HG02973 (cell line): ENCODE data around the gene TMEM168.
"Not testable (repeated sequence)": the region's sequence is repeated elsewhere in the genome, so short reads cannot be mapped to it uniquely, and the experiment has no call there.

Experiments used
- ATAC-seq: cut with Tn5 transposase; IDR thresholded peaks from one replicate; pipeline ENCODE4 v1.9.1; 2021; ENCODE audit warnings: moderate library complexity; ENCODE audit not compliant: unreplicated experiment

TMEM168 gene

DNA sequence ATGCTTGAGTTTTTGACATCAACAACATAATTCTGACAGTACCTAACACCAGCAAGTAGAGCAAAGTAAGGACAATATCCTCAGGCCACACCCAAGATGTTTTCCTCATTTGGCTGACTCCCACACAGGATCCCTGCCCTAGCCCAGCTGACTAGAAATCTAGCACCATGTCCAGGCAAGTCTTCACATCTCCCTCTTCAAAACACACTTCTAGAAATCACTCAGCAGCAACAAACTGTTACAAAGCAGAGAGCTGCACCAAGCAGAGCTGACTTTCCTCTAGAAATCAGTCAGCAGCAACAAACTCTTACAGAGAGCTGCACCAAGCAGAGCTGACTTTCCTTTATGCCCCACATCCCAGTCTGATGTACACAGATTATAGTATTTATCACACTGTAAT, 7.7 kb downstream of the TMEM168 start:
- peak; percentile 96 for ATAC-seq

DNA sequence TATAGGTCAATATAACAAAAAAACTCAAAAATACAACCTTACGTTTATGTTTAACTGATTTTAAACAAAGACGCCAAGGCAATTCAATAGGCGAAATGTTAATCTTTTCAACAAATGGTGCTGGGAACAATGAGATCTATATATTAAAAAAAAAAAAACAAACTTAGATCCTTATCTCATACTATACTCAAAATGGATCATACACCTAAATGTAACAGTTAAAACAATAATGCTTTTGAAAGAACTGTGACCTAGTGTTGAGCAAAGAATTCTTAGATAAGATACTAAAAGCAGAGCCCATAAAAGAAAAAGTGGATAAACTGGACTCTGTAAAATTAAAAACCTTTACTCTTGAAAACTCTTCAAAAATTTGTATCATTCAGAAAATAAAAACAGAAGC, 8.6 kb downstream of the TMEM168 start:
- ATAC-seq = no peak

DNA sequence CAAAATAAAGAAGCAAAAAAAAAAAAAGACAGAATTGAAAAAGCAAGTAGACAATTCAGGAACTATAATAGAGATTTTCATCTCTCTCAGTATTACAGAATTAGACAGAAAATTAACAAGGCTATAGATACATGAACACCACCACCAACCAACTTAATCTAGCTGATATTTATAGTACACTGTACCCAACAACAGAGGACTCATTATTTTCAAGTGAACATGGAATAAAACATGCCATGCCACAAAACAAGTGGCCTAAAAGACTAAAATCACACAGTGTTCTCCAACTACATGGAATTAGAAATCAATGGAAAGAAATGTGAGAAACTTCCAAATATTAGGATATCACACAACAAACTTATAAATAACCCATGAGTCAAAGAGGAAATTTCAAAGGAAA, 9.1 kb downstream of the TMEM168 start:
- no peak for ATAC-seq

DNA sequence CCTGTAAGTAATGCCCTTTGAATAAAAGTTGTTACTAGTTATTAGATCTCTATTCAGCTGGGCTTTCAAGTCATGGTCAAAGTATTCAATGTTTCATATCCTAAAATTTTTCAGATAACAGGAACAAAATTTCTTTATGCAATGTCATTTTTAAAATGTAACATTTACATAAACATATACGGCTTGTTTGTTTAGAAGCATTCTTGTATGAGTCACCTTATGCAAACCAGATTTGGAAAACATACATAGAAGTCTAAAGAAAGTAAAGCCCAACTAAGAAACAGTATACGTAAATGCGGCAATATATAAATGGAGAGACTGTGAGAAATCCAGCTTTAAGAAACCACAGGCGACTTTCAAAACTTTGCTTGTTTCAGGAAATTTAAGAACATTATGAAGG, 10.5 kb downstream of the TMEM168 start:
- no peak for ATAC-seq

DNA sequence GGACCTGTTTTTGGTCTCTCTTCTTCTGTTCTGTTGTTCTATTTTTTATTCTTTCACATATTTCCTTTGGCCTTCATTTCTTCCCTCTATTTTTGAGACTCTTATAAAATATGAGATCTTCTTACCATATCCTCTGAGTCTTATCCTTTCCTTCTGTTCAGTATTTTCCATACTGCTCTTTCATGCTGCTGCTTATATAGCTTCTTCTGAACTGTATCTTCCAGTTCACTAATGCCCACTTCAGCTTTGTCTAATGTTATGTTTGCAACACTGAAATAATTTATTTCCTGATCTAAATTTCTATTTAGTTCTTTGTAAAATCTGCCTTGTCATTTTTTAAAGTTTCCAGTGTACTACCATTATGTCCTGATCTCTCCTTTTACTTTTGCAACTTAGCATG, 12.8 kb downstream of the TMEM168 start:
- no peak for ATAC-seq

DNA sequence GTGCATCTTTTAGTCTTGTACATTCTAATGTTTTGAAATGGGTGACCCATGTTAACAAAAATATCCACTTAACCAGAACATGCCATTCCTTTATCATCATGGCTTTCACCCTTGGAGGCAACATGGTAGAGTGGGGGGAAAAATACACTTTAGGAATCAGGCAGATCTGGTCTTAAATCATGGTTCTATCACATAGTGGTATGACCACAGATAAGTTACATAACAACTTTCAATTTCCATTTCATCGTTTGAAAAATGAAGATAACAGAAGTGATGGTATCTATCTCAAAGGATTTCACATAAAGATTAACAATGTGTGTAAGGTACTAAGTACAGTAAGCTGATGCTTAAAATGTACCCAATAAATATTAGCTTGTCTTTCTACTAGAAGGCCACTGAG, 19.0 kb downstream of the TMEM168 start:
- no peak for ATAC-seq

DNA sequence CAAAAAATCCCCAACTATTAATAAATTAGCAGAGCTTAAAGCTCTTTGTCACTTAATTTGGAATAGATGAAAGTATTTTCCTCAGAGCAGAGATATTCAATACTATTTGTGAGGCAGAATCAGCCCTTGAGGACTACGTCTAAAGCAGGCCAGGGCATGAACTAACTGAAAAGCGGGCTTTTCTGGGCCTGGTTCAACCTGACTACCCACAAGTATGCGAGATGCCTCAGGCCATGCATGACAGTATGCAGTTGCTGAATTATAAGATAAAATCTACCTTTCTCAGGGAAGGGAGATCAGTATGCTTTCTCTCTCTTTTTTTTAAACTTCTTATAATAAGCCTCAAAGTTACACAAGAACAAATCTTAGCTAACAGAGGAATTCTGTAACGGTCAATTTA, 20.1 kb downstream of the TMEM168 start:
- ATAC-seq = no peak

DNA sequence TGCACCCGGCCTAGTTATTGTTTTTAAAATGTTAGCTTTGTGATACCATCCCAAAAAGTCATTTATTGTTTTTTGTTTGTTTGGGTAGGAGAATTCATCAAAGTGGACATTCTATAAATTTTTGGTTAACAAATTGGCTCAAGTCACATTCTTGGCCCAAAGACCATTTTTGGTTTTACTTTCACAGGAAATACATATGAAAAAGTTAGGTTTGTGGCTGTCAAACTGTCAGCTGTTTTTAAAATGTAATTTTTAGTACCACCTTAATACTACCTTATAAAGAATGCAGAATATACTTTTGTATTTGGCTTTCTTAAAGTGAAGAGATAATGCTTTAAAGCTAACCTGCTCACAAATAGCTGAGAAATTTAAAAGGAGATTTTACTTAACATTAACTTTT, 25.1 kb downstream of the TMEM168 start:
- no peak for ATAC-seq

DNA sequence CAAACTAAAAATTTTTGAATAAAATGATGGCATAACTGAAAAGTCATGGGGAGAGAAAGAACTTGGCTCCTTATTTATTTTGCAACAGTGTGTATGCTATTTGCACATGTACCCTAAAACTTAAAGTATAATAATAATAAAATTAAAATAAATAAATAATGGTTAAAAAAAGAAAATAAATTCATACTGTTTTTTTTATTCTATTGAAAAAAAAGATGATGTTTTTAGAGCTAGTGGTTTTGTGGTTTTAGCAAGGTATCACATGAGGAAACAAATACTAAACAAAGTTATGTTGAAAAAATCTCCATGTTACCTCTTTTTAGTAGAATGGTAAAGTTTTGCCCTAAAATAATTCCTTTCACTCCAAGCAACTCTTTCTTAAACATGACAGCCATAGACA, 26.2 kb downstream of the TMEM168 start:
- ATAC-seq = no peak

DNA sequence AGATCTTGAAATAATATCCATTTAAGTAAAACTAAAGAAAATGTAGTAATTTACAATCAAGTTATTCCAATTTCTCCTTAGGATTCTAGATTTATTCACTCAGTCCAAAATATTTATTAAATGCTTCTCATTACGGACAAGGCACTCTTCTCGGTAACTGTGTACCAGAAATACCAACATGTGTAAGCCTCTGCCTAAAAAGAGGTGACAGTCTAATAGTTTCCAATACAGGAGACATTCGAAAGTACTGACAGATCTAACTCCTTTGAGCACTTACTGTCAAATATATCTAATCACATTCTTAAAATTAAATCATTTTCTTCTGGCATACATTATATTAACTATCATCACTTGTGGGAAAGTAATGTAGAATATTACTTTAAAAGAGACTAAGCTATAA, 26.9 kb downstream of the TMEM168 start:
- ATAC-seq = no peak

DNA sequence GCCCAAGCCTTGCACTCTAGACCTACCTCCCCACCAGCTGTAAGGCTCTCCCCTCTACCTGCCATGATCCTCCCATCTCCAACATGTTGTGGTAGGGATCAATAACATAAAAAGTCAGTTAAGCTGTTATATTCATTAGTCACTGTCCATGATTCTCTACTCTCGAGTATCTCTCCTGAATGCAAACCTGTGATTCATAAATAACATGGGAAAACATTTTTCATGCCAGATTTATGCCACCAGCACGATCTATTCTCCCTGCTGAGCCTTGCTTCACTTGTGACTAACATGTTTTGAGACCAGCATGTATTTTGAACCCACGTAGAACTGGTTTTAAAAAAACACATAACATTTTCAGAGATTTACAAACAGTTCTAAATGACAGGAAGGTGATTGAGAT, 30.3 kb downstream of the TMEM168 start:
- ATAC-seq = no peak

DNA sequence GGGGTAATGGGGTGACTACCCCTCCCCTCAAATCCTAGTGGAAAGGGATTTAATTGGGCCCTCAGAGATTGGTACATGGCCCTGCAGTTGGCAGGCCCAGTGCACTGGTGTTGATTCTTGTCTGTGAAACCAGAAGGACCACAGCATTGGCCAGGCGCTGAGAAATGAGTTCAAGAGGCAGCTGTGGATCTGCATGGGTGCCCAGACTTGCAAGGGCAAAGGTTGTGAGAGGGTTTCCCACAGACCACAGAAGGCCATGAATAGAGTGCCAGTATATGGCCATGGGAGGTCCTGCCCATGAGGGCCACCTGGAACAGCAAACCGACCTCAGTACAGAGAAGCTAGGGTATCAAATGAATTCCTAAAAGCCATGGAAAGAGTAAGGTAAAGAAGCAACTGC, 32.9 kb downstream of the TMEM168 start:
- ATAC-seq = no peak

DNA sequence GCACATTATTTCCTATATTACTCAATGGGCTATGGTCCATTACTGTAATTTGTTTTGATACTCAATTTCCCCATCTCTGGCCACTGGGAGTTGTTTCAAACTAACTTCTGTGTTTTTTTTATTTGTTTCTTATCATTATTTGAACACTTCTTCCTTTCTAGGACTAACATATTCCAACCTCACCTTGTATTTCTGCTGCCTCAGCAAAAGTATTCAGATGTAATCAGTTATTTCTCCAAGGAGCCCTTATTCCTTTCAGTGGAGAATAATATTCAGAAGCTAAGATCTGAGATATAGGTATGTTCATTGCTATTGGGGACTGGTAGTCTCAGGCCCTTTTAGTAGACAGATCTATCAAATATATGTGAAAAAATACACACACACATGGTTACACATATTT, 36.9 kb downstream of the TMEM168 start:
- ATAC-seq = no peak

DNA sequence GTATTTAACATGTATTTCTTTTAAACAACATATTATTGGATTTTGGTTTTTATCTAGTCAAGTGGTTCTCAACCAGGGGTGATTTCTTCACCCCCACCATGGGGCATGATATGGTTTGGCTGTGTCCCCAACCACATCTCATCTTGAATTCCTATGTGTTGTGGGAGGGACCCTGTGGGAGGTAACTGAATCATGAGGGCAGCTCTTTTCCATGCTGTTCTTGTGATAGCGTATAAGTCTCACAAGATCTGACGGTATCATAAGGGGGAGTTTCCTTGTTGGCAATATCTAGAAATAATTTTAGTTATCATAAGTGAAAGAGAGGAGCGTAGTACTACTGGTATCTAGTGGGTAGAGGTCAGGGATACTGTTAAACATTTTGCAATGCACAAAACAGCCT, 37.6 kb downstream of the TMEM168 start:
- ATAC-seq = no peak

DNA sequence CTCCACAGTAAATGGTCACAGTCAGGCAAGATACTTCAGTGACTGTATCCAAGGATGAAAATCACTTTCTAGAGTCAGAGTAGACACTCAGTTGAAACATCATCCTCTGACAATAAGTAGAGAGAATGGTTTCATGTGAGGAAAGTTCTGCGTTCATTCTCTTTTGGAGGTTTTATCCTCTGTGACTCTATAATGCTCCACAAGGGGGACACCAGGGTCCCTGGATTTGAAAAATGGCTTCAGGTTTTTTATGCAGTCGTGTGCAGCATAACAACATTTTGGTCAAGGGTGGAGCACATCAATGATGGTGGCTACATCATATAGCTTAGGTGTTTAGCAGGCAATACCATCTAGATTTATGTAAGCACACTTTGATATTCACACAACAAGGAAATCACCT, 40.4 kb downstream of the TMEM168 start:
- ATAC-seq = no peak

DNA sequence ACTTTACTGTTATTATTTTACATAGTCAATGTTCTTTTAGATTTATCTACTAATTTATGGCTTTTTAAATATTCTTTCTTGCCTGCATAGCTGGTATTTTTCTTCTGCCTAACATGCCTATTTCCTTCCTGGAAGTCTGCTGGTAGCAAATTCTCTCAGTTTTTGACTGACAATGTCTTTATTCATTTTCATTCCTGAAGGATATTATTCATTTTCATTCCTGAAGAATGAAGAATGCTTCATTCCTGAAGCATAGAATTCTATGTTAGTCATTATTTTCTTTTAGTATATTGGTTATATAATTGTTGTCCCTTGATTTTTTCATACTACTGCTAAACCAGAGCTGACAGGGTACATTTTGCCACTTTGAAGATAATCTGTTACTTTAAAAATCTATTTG, 41.8 kb downstream of the TMEM168 start:
- no peak for ATAC-seq

DNA sequence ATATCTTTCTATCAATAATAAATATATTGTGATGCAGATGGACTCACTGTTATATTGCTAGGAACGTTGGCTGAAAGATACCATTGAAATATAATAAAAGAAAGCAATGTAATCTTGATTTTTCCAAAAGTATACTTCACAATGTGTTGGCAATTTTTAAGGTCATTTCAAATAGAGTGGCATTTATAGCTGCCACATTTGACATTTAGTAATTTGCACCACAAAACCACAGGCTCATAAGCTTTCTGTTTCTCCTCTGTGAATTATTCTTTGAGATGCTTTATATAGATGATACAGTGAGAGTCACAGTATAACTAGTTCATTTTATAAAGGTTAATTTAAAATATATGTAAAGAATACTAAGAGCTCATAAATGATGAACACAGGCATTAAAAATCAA, 44.6 kb downstream of the TMEM168 start:
- no peak for ATAC-seq

DNA sequence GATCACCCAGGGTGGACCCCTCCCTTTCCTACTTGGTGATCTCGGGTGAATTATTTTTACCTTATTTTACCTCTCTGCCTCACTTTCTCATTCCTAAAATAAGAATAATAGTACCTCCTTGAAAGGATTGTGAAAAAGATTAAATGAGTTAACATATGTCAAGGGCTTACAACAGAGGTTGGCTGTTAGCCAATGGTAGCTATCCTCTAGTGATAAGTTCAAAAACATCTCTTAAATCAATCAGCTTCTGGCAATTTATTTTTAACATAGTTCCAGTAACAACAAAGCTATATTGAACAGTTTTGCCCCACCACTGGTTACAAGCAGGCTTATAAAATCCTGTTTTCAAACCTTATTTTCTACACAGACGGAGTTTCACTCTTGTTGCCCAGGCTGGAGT, 45.4 kb downstream of the TMEM168 start:
- ATAC-seq = no peak

DNA sequence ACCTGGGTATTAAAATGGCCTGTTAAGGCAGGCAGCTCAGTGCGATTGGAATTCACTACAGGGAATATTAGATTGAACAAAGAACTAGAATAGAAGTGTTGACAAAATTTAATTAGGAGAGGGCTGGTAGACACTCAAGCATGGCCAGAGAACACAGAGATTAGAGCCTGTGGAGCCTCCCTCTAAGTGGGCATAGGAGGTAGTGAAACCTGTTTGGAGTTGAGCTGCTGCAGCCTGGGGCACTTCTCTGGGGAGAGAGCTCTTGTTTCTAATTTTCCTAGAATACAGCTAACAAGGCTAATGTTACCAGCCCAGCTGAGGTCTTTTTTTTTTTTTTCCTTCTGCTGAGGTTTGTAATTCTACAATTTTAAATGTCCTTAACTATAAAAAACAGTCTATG, 46.4 kb downstream of the TMEM168 start:
- no peak for ATAC-seq

DNA sequence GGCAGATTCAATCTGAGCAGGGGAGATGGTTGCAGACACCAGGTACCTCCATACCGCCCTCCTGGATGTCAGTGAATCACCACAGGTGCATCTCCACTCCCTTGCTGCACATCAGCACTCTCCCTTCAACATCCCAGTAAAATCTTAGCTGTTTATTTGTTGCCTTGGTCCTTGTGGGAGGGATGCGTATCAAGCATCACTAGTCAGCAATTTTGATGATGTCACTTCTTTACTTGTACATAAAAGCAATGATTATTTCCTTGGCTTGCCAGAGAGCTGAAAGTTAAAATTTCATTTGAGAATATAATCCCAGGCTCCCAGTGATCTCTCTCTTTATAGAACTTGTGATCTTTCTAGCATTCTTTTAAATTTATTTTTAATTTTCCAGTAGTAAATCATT, 49.5 kb downstream of the TMEM168 start:
- no peak for ATAC-seq

DNA sequence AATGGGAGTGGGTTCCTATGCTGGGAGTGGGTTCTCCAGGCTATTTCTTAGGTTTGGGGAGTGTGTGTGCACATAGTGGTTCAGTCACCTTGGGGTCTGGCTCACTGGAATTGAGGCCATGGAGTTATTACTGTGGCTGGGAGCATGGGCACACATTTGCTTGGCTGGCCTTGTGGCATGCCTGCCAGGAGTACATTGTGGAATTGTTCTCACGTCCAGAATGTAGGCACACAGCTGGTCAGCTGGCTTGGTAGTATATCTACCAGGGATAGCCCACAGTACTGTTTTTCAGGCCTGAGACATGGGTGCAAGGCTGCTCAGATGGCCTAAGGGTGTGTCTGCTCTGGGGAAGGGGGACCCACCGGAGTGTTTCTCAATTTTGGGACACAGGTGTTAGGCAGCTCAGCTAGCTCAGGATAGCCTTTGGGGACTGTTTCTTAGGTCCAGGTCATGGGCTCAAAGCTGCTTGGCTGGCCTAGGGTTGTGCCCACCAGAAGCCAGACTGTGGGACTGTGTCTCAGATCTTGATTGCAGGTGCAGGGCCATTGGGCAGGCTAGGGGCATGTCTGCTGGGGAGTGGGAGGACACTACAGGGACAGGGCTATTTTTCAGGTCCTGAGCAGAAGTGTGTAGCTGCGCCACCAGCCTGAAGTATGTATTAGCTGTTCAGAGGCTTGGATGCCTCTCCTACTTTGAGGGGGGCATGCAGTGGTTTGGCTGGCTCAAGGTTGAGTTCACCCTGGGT, 50.6 kb downstream of the TMEM168 start:
- no peak for ATAC-seq

DNA sequence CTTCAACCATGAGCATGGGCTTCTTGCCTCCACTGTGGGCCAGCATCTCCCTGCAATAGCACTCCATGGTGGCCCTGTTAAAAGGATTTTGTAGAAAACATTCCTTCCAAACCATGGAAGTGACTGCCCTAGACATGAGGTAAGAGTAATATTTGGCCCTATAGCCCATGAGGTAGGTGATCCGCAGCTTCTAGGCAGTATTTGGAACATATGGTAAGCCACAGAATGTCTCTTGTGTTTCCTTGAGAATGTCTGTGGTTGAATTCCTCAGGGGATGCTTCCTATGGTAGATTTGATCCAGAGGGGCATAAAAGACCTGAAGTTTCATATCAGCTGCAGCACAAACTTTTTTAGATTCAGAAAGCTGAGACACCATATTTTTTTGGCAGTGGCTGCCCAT, 54.9 kb downstream of the TMEM168 start:
- ATAC-seq = no peak

DNA sequence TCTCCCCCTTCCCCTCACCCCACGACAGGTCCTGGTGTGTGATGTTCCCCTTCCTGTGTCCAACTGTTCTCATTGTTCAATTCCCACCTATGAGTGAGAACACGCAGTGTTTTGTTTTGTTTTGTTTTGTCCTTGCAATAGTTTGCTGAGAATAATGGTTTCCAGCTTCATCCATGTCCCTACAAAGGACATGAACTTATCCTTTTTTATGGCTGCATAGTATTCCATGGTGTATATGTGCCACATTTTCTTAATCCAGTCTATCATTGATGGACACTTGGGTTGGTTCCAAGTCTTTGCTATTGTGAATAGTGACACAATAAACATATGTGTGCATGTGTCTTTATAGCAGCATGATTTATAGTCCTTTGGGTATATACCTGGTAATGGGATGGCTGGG, 58.9 kb downstream of the TMEM168 start:
- ATAC-seq = not testable (repeated sequence)
